HG03175 (cell line): ENCODE measurements around the gene STK16.
"Not testable (repeated sequence)": the region's sequence is repeated elsewhere in the genome, so short reads cannot be mapped to it uniquely, and the experiment has no call there.

ENCODE experiments used
- ATAC-seq: cut with Tn5 transposase; IDR thresholded peaks from one replicate; pipeline ENCODE4 v1.9.1; 2021; ENCODE audit warnings: mild to moderate bottlenecking, moderate library complexity; ENCODE audit not compliant: unreplicated experiment

The STK16 gene

GRCh38 chr2:219243291-219243761 lies 2.0 kb upstream of the STK16 start:
- no peak for ATAC-seq

- ATAC-seq = no peak
These were observed 511 bp upstream of the STK16 start for GRCh38 chr2:219244789-219245147.

- ATAC-seq = no peak
These were observed 586 bp downstream of the STK16 start for GRCh38 chr2:219245899-219246230.

GRCh38 chr2:219246559-219246958 lies 1.3 kb downstream of the STK16 start:
- ATAC-seq = no peak

GRCh38 chr2:219247678-219248642 lies 2.7 kb downstream of the STK16 start:
- ATAC-seq = no peak

- ATAC-seq = no peak
These were observed 3.5 kb downstream of the STK16 start for GRCh38 chr2:219248845-219249202.

GRCh38 chr2:219249203-219249980 lies 4.1 kb downstream of the STK16 start:
- peak; percentile 52 for ATAC-seq

- ATAC-seq = no peak
These were observed 4.9 kb downstream of the STK16 start for GRCh38 chr2:219250049-219250781.

GRCh38 chr2:219251656-219252055 lies 6.4 kb downstream of the STK16 start:
- no peak for ATAC-seq

- no peak for ATAC-seq
These were observed 6.8 kb downstream of the STK16 start for GRCh38 chr2:219252084-219252483.

- no peak for ATAC-seq
These were observed 7.3 kb downstream of the STK16 start for GRCh38 chr2:219252570-219252899.

GRCh38 chr2:219252900-219253752 lies 7.8 kb downstream of the STK16 start, which contains the start of gene TUBA4B:
TSS of gene TUBA4B (plus strand) at chr2:219253243. CDS start at chr2:219253408, 165 bp downstream.
- ATAC-seq = peak; percentile 6

GRCh38 chr2:219253753-219254589 lies 8.7 kb downstream of the STK16 start, which contains the start of gene TUBA4A:
TSS of gene TUBA4A (minus strand) at chr2:219253918. CDS start at chr2:219253858, 60 bp downstream.
- peak; percentile 51 for ATAC-seq

- ATAC-seq = peak; percentile 35
These were observed 9.4 kb downstream of the STK16 start for GRCh38 chr2:219254590-219255201.

- not testable (repeated sequence) for ATAC-seq
These were observed 13.7 kb downstream of the STK16 start for GRCh38 chr2:219258942-219259341.

GRCh38 chr2:219261024-219261855 lies 16.0 kb downstream of the STK16 start:
- no peak for ATAC-seq

GRCh38 chr2:219266232-219266631 lies 21.0 kb downstream of the STK16 start:
- no peak for ATAC-seq

- no peak for ATAC-seq
These were observed 21.6 kb downstream of the STK16 start for GRCh38 chr2:219266886-219267285.
